T-helper 17 cell (primary cell): ENCODE measurements around the gene VSTM2L. TPM values are rescaled to one million over a fixed set of nuclear protein-coding genes. Genes with fewer than 3 reads are reported as not detected.
"Not testable (repeated sequence)": the region's sequence is repeated elsewhere in the genome, so short reads cannot be mapped to it uniquely, and the experiment has no call there.

ENCODE experiments used
- ATAC-seq: fragments of 150-1000 bp; cut with Tn5 transposase; 2 replicates; pipeline ENCODE4 v1.10.0; 2021; ENCODE audit warnings: mild to moderate bottlenecking, moderate library complexity
- DNase-seq, 3 donors: peaks; one replicate each; pipeline versions ENCODE4 v3.0.0 to v3.0.0-alpha.2; 2020 to 2021
- H3K9me3 ChIP-seq: one replicate; pipeline ENCODE4 v1.7.0; 2013; ENCODE audit warnings: low read length, mild to moderate bottlenecking; ENCODE audit not compliant: control insufficient read depth, poor library complexity, severe bottlenecking
- H3K27ac Mint-ChIP-seq: one replicate; pipeline ENCODE4 v1.8.0; 2022; ENCODE audit warnings: mild to moderate bottlenecking, moderate library complexity, mixed read lengths
- H3K27me3 Mint-ChIP-seq: one replicate; pipeline ENCODE4 v1.8.0; 2022; ENCODE audit warnings: mixed read lengths
- H3K36me3 Mint-ChIP-seq: one replicate; pipeline ENCODE4 v1.8.0; 2022; ENCODE audit warnings: low read depth, mixed read lengths
- H3K4me1 Mint-ChIP-seq: one replicate; pipeline ENCODE4 v1.8.0; 2022; ENCODE audit warnings: mild to moderate bottlenecking, mixed read lengths
- H3K4me3 Mint-ChIP-seq: one replicate; pipeline ENCODE4 v1.8.0; 2022; ENCODE audit warnings: mild to moderate bottlenecking, moderate library complexity, mixed read lengths
- total RNA-seq, 4 donors: library from RNA in 2 of 4; stranded (reverse) in 2 of 4; gene quantifications; one replicate each; pipeline ENCODE4 v1.2.3 and lab custom pipeline; 2022 to 2026

The VSTM2L gene, protein sequence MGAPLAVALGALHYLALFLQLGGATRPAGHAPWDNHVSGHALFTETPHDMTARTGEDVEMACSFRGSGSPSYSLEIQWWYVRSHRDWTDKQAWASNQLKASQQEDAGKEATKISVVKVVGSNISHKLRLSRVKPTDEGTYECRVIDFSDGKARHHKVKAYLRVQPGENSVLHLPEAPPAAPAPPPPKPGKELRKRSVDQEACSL
- total RNA-seq (not detected), total RNA-seq (lab: John Stamatoyannopoulos, UW) (0 reads per million in 2 donors)

DNA sequence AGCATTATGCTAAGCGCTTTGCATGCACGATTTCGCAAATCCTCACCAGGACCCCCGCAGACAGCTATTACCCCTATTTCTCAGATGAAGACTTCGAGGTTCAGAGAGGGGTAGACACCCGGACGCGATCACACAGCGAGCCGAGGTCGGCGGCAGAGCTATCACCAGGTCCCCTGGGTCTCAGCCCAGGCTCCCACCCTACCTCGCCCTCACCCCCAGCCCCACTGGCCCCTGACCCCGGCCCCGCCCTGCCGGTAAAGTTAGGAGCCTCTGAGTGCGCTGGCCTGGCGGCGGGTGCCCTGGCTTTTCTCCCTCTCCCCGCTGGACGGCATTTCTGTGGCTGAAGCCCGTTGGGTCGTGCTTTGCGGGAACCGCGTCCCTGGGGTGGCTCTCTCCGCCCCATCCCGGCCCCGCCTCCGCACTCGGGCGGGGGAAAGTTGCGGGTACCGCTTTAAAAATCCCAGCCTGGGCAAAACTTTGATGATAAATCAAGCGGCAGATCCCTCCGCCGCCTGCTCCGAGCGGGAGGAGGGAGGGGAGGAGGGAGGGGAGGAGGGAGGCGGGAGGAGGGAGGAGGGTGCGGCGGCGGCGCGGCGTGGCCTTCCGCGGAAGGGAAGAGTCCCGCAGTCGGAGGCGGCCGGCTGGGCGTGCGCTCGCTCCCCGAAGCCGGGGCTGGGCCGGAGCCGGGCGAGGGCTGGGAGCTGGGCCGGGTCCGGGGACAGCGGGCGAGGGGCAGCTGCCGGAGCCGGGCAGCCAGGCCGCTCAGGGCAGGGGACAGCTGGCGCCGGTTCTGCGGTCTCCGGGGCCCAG, at the start of gene VSTM2L:
VSTM2L (plus strand) TSS at position 624 of the 810 bp plus-strand sequence. CDS start 224 bp downstream, outside the sequence.
- DNase-seq, result no peak
- ATAC-seq, result no peak
- Mint-ChIP-seq H3K4me1 (peaks cover 7% of the 10 kb centered on the region), H3K27me3 (peaks cover 79% of the 10 kb centered on the region), H3K36me3 (peaks cover 7% of the 10 kb centered on the region), H3K27ac (peak within 1 kb of the TSS; percentile 67), H3K4me3 (peak within 1 kb of the TSS; percentile 82)
- no peaks in the 10 kb centered on the region for H3K9me3 ChIP-seq

DNA sequence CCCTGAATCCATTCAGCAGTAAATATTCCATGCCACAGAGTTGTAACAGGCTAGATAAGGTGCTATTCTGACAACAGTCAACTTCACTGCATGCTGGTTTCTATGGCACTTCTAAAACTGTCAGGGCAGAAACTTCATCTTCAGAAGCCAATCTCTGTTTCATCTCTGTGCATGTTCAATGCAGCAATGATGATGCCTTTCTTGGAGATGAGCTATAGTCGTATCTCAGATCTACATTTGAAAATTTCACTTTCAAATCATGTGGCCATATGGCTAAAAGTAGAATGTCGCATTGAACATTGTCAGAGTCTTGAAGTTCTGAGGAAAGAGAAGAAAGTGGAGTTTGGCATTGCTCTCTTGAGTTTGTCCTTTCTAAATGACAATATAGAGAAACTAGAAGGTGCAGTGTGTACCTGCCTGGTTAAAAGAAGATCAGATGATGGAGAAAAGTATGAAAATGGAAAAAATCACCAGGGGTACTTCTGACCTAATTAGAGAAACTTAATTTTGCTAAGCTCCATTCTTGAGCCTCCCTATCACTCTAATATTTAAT, 49.0 kb upstream of the VSTM2L start:
- DNase-seq (no peak), ATAC-seq (no peak)
- Mint-ChIP-seq H3K4me1 (peaks cover 2% of the 10 kb centered on the region), H3K27ac (no peak overlapping the region), H3K27me3 (no peaks in the 10 kb centered on the region), H3K4me3 (no peak overlapping the region), H3K36me3 (peaks cover 13% of the 10 kb centered on the region)
- H3K9me3 ChIP-seq, result no peaks in the 10 kb centered on the region

DNA sequence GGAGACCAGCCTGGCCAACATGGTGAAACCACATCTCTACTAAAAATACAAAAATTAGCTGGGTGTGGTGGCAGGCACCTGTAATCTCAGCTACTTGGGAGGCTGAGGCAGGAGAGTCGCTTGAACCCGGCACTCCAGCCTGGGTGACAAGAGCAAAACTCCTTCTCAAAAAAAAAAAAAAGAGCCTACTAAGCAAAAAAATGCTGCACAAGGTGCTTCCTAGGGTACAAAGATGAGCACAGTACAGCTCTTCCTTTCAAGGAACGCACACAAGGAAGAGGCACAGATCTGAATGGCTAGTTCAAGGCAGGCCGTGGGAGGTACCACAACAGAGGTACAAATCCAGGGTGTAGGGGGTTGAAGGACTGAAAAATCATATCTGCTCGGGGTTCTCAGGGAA, 46.9 kb upstream of the VSTM2L start:
- H3K4me1 Mint-ChIP-seq, H3K9me3 ChIP-seq, H3K4me3 Mint-ChIP-seq, DNase-seq, H3K36me3 Mint-ChIP-seq, ATAC-seq, H3K27me3 Mint-ChIP-seq, H3K27ac Mint-ChIP-seq: not testable (repeated sequence)

DNA sequence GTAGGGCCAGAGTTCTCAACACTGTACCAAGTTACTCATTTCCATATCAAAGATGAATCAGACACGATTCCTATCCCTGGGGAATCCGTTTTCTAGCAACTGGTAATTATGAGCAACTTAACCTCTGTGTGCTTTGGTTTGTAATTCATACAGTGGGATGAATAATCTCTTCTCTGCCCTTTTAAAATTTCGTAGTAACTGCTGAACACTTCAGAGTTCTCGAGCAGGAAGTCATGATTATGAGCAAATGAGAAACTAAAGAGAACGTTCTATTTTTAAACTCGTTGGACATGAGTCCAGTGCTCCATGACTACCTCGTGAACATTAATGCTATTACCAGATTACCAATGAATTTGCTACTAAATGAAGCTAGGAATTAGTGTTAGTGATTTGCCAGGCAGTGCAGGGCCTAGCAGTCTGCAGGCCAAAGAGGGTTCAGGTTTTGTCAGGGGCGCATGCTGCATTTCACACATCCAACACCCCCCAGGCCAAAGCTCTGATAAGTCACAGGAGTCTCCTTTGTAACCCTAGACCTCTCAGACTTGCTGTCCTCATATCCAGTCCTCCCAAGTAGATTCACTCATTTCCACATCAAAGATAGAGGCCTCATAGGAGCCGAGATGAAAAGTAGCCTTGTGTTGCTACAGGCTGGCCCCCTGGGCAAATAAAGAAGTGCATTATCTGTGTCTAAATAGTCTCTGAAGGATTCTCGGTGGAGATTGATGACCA, 45.8 kb upstream of the VSTM2L start:
- no peak for DNase-seq
- no peak for ATAC-seq
- H3K4me3 Mint-ChIP-seq, result peak overlapping the region; percentile 19
- H3K4me1 Mint-ChIP-seq, result no peaks in the 10 kb centered on the region
- H3K36me3 Mint-ChIP-seq, result peaks cover 8% of the 10 kb centered on the region
- H3K9me3 ChIP-seq, result no peaks in the 10 kb centered on the region
- H3K27ac Mint-ChIP-seq, result no peak overlapping the region
- H3K27me3 Mint-ChIP-seq, result no peaks in the 10 kb centered on the region

DNA sequence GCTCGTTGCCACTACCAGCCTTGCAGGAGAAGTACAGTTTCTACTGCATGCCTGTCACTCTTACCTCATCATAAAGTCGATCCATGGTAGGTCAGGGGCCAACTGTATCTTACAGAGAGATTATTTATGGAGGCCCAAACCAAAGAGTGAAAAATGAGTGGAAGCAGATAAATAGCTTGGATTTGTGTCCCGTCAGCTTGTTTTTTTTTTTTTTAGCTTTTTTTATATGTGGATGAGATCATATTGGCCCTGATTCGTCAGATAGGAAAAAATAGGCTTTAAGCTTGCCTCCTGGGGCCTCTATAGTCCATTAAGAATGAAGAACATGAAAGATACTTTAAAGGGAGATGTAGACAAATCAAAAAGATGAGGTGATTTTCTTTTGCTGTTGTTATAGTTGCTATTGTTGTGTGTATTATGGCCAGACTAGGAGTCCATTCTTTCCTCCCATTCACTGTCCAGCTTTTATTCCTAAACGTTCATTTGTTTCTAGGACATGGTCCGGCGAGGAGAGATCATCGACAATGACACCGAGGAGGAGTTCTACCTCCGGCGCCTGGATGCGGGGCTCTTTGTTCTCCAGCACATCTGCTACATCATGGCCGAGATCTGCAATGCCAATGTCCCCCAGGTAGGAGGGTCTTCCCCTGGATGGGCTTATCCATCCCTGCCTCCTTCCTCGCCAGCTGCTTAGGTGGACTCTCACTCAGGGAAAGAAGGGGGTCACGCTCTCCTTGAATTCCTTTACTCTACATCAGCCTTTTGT, 43.3 kb upstream of the VSTM2L start:
- no peak overlapping the region for H3K4me3 Mint-ChIP-seq
- H3K36me3 Mint-ChIP-seq, result peaks cover 16% of the 10 kb centered on the region
- DNase-seq, result no peak
- no peak for ATAC-seq
- H3K9me3 ChIP-seq, result no peaks in the 10 kb centered on the region
- H3K4me1 Mint-ChIP-seq, result peaks cover 5% of the 10 kb centered on the region
- H3K27me3 Mint-ChIP-seq, result no peaks in the 10 kb centered on the region
- no peak overlapping the region for H3K27ac Mint-ChIP-seq

DNA sequence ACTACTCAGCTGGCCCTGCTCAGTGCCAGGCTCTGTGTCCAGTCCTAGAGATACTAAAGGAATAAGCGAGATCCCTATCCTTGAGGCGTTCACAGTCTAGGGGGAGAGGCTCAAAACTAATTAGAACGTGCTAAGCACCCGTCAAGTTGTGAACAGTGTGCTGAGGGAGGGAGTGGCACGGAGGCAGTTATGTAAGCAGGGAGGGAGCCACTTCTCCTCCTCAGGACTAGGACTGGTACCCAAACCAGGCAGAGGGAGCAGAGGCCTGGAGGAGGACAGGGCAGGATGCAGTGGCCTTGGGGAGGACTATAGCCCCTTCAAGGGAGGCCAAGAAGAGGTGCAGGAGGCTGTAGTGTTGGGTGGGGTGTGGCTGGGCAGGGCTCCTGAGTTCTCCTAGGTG, 39.6 kb upstream of the VSTM2L start:
- ATAC-seq (no peak), DNase-seq (no peak)
- H3K9me3 ChIP-seq, result no peaks in the 10 kb centered on the region
- Mint-ChIP-seq H3K4me3 (no peak overlapping the region), H3K4me1 (peaks cover 5% of the 10 kb centered on the region), H3K36me3 (peaks cover 15% of the 10 kb centered on the region), H3K27ac (no peak overlapping the region), H3K27me3 (no peaks in the 10 kb centered on the region)

DNA sequence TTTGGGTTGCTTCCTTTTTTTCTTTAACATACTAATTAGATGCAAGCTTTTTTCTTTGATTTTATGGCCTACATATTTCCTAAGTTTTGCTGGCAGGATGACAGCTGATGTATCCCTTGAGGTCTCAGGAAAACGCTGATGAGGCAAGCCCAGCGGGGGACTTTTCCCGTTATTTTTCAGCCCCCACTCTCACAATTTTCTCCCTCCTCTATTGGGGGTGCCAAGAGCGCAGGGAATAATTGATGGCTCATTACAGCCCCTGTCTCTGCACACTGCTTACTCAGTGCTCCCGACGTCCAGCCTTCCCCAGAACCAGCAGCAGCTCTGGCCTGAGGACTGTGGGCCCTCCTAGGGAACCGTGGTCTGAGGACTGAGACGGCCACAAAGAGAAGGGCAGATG, 38.6 kb upstream of the VSTM2L start:
- Mint-ChIP-seq H3K36me3 (peaks cover 14% of the 10 kb centered on the region), H3K27ac (no peak overlapping the region), H3K4me1 (peaks cover 5% of the 10 kb centered on the region), H3K27me3 (no peaks in the 10 kb centered on the region), H3K4me3 (no peak overlapping the region)
- H3K9me3 ChIP-seq, result no peaks in the 10 kb centered on the region
- DNase-seq (no peak), ATAC-seq (no peak)

DNA sequence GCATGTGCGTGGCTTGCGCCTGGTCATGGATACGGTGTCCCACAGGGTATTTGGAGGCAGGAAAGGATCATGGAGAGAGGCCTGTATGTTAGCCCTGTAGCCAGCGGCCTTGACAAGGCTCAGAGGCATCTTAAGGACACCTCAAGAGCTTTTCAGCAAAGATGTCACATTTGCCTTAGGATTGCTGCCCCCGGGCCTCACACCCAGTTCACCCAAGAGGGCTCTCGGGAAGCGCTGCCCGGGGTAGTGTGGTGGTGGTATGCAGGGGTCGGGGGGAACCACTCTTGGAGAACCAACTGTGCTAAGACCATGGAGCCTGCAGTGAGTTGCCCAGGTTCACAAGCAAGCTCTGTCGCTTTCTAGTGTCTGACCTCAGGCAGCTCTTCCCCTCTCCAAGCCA, 36.9 kb upstream of the VSTM2L start:
- Mint-ChIP-seq H3K36me3 (peaks cover 25% of the 10 kb centered on the region), H3K4me3 (no peak overlapping the region), H3K4me1 (peaks cover 5% of the 10 kb centered on the region), H3K27ac (no peak overlapping the region), H3K27me3 (no peaks in the 10 kb centered on the region)
- DNase-seq (no peak), ATAC-seq (no peak)
- no peaks in the 10 kb centered on the region for H3K9me3 ChIP-seq

DNA sequence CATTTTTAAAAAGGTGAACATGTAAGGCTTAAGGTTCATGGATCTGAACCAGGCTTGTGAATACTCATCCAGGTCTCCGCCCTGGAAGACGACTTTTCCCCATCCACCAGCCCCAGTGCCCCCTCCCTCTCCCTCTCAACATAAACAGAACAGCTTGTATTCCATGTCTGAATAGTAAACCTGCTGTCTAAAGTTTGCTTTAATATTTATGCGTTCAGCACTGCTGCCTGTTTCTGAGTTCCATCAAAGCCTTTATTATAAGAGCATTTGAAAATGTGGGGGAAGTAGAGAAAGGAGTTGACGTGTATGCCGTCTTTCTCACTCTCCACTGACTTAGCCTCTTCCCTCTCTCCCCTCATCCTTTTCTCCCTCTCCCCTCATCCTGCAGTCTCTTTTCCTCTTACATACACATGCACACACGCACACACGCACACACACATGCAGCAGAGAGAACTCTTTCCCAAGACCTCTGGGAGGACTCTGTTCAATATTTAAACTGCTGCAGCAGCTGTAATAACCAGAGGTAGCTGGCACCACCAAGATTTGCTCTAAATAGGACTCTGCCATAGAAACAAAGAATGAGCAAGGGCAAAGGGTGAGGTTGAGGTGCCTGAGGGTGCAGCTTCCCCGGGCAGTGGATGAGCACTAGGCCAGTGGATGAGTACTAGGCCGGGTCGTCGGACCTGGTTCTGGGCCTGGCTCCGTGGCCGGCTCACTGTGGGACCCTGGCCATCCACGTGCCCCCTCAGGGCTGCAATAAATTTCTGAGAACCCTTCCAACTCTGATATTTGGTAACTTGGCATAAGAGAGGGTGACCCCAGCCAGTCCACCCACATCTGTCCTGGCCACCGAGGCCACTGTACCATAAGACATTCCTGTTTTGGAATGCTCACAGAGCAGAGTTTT, 35.4 kb upstream of the VSTM2L start:
- no peak overlapping the region for H3K4me3 Mint-ChIP-seq

DNA sequence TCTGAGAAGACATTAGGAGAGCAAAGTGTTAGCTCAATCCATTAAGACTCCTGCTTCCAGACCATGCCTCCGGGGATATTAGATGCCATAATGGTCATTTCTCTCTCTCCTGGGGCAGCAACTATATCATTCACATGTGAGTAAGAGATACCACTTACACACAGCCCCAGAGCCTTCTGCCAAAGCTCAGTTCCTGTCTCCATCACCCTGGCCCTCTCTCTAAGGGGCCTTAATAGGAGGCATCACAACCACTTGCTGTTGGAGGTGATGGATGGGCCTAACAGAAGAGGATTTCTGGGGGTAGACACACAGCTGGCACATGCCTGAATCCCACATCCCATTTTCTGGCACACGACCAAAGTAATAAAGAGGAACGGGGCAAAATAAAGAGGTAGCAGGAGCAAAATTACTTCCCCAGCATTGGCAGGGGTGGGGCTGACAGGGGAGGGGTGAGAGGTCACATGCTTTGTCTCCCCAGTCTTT, 34.0 kb upstream of the VSTM2L start:
- DNase-seq (no peak), ATAC-seq (no peak)
- H3K4me3 Mint-ChIP-seq, result no peak overlapping the region
- H3K27ac Mint-ChIP-seq, result peak overlapping the region; percentile 27
- peaks cover 18% of the 10 kb centered on the region for H3K36me3 Mint-ChIP-seq
- H3K4me1 Mint-ChIP-seq, result no peaks in the 10 kb centered on the region
- no peaks in the 10 kb centered on the region for H3K9me3 ChIP-seq
- H3K27me3 Mint-ChIP-seq, result no peaks in the 10 kb centered on the region

More for the DNA sequence above, 35.4 kb upstream of the VSTM2L start:
- Mint-ChIP-seq H3K27me3 (no peaks in the 10 kb centered on the region), H3K27ac (peak overlapping the region; percentile 57), H3K36me3 (peaks cover 22% of the 10 kb centered on the region), H3K4me1 (peaks cover 5% of the 10 kb centered on the region)
- DNase-seq, result no peak
- no peaks in the 10 kb centered on the region for H3K9me3 ChIP-seq
- no peak for ATAC-seq

DNA sequence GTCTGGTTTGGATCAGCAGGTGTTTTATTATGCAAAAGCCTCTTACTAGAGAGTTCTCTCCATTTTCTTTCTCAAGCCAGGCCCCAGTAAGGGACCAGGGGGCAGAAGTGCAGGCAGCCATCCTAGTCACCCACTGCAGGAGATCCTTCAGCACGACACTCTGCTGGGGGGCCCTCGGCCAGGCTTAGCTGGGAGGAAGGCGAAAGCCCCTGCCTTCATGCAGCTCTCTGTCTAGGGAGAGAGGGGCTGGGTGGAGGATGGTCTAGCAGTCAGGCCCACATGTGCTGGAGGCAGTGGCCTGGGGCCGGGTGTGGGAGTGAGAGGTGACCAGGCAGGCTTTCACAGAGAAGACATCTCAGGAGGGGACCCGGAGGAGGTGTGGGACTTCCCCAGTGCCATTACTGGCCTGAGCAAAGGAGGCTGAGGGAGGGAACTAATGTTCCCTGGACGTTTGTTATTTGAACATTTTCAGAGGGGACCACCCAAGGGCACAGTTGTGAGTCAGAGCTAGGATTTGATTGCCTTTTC, 33.5 kb upstream of the VSTM2L start:
- Mint-ChIP-seq H3K36me3 (peaks cover 20% of the 10 kb centered on the region), H3K27ac (peak overlapping the region; percentile 27), H3K4me1 (no peaks in the 10 kb centered on the region), H3K27me3 (no peaks in the 10 kb centered on the region), H3K4me3 (no peak overlapping the region)
- no peaks in the 10 kb centered on the region for H3K9me3 ChIP-seq
- no peak for DNase-seq
- ATAC-seq, result no peak
